CD4-positive, CD25-positive, alpha-beta regulatory T cell (primary cell): ENCODE data around the gene TMEM161A. TPM values are rescaled to one million over a fixed set of nuclear protein-coding genes. Genes with fewer than 3 reads are reported as not detected.
"Not testable (repeated sequence)": the region's sequence is repeated elsewhere in the genome, so short reads cannot be mapped to it uniquely, and the experiment has no call there.

Experiments
- ATAC-seq, 2 donors: fragments of 150-1000 bp; cut with Tn5 transposase; one replicate each; pipeline ENCODE4 v1.10.0; 2021; ENCODE audit warnings: low read depth in 2 of 2, moderate number of reproducible peaks in 2 of 2, moderate library complexity in 1 of 2
- DNase-seq, 3 donors: peaks; one replicate each; pipeline versions ENCODE4 v3.0.0 to v3.0.0-alpha.2; 2012 to 2022; ENCODE audit warnings: mixed read lengths in 1 of 3
- H3K27ac ChIP-seq: one replicate; pipeline ENCODE4 v1.7.0; 2013; ENCODE audit warnings: mild to moderate bottlenecking, low read length; ENCODE audit not compliant: insufficient read depth, poor library complexity, severe bottlenecking
- H3K27me3 ChIP-seq: one replicate; pipeline ENCODE4 v1.7.0; 2013; ENCODE audit warnings: low read length; ENCODE audit not compliant: control insufficient read depth, insufficient read depth
- H3K36me3 ChIP-seq: one replicate; pipeline ENCODE4 v1.7.0; 2013; ENCODE audit warnings: mild to moderate bottlenecking, low read length, moderate library complexity; ENCODE audit not compliant: control insufficient read depth, insufficient read depth
- H3K4me1 ChIP-seq: 2 replicates; pipeline ENCODE4 v1.7.0; 2013; ENCODE audit warnings: mild to moderate bottlenecking, low read length; ENCODE audit not compliant: insufficient read depth, control insufficient read depth, poor library complexity, severe bottlenecking
- H3K4me3 ChIP-seq: one replicate; pipeline ENCODE4 v1.7.0; 2013; ENCODE audit warnings: low read depth, mild to moderate bottlenecking, low read length, moderate library complexity
- H3K9me3 ChIP-seq, 2 experiments: 1 replicate in 1 of 2; 2 replicates in 1 of 2; pipeline ENCODE4 v1.7.0; 2013; ENCODE audit warnings: low read length in 2 of 2, mild to moderate bottlenecking in 1 of 2, moderate library complexity in 1 of 2; ENCODE audit not compliant: control insufficient read depth in 2 of 2
- H3K27ac Mint-ChIP-seq, 3 donors: one replicate each; pipeline ENCODE4 v1.8.0; 2020 to 2022; ENCODE audit warnings: mild to moderate bottlenecking in 3 of 3, mixed read lengths in 3 of 3, moderate library complexity in 2 of 3
- H3K27me3 Mint-ChIP-seq: one replicate; pipeline ENCODE4 v1.8.0; 2022; ENCODE audit warnings: mild to moderate bottlenecking, mixed read lengths
- H3K36me3 Mint-ChIP-seq: one replicate; pipeline ENCODE4 v1.8.0; 2020; ENCODE audit warnings: mixed read lengths
- H3K4me1 Mint-ChIP-seq, 4 donors: one replicate each; pipeline ENCODE4 v1.8.0; 2020 to 2022; ENCODE audit warnings: mixed read lengths in 4 of 4, mild to moderate bottlenecking in 1 of 4
- H3K4me3 Mint-ChIP-seq, 4 donors: one replicate each; pipeline ENCODE4 v1.8.0; 2020 to 2022; ENCODE audit warnings: mild to moderate bottlenecking in 4 of 4, mixed read lengths in 4 of 4, moderate library complexity in 3 of 4
- H3K9me3 Mint-ChIP-seq, 7 donors: one replicate each; pipeline ENCODE4 v1.8.0; 2020 to 2022; ENCODE audit warnings: mixed read lengths in 7 of 7, mild to moderate bottlenecking in 3 of 7, moderate library complexity in 2 of 7
- polyA plus RNA-seq, 4 donors: library from polyadenylated mRNA; unstranded; fragments of 300-500 nt; fragmentation: Illumina TruSeq; gene quantifications; one replicate each; pipeline ENCODE4 v1.2.3, GENCODE V29; 2021
- total RNA-seq: library from RNA; stranded (reverse); gene quantifications from one replicate; pipeline ENCODE4 v1.2.3, GENCODE V29; 2022

The TMEM161A gene
- total and polyA plus RNA-seq, 5 donors from 2014 or later, result 15.6 to 26.0 (median 24.1) TPM

DNA sequence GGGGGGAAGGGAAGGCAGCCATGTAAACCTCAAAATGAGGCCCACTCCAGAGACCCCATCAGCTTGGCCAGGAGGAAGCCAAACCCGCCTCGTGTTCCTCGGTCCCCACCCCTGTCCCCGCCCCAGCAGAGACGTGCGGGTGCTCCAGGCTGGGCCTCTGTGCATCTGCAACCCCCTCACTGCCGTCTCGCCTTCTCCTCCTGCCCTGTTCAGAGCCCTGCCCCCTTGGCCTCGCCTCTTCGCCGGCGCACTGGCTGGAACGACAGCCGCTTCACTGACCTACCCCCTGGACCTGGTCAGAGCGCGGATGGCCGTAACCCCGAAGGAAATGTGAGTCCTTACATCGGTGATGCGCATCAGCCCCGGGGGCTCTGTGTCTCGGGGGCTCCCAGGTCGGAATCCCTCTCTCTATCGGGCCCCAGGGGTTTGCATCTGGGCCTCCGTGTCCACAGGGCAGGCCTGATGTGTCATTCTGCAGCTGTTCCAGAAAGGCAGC, 32.2 kb downstream of the TMEM161A start:
- no peak overlapping the region for H3K27ac ChIP-seq
- H3K4me1 ChIP-seq, result peaks cover 6% of the 10 kb centered on the region
- H3K4me3 Mint-ChIP-seq, result no peak overlapping the region
- H3K36me3 Mint-ChIP-seq, result no peaks in the 10 kb centered on the region
- H3K27me3 Mint-ChIP-seq, result no peaks in the 10 kb centered on the region
- H3K36me3 ChIP-seq, result peaks cover 14% of the 10 kb centered on the region
- DNase-seq (no peak), ATAC-seq (no peak)
- no peaks in the 10 kb centered on the region for H3K27me3 ChIP-seq
- H3K27ac Mint-ChIP-seq, result no peak overlapping the region
- H3K4me3 ChIP-seq, result no peak overlapping the region
- no peaks in the 10 kb centered on the region for H3K9me3 ChIP-seq
- no peaks in the 10 kb centered on the region for H3K9me3 Mint-ChIP-seq
- peaks cover 0 to 9% (median 1%) of the 10 kb centered on the region in 4 donors for H3K4me1 Mint-ChIP-seq

DNA sequence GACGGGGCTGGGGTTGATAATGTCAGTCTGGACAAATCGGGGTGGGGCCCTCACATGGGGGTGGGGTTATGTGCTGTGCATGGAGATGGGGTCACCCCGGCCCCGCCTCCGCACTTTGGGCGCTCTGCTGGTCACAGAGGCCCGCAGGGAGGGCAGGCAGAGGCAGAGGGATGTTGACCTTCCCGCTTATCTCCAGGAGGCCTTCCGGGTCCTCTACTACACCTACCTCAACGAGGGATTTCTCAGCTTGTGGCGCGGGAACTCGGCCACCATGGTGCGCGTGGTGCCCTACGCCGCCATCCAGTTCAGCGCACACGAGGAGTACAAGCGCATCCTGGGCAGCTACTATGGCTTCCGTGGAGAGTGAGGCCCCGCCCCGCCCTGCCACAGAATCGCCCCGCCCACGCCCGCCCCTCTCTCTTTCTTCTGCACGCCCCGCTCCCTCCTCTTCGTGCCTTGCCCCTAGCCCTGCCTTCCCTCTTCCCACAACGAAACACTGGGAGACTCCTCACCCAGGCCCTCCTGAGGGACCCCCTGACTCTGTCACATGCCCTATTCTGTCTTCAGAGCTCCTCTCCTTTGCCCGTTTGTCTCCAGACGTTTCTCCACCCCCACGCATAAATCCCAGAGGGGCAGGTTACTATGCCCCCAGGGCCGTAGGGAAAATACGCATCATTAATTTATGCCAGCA, 32.8 kb downstream of the TMEM161A start:
- no peaks in the 10 kb centered on the region for H3K27me3 ChIP-seq
- ATAC-seq, result no peak
- H3K4me3 ChIP-seq, result no peak overlapping the region
- peaks cover 0 to 1% (median 0%) of the 10 kb centered on the region in 7 donors for H3K9me3 Mint-ChIP-seq
- no peak overlapping the region for H3K4me3 Mint-ChIP-seq
- peaks cover 4% of the 10 kb centered on the region for H3K4me1 ChIP-seq
- peaks cover 4% of the 10 kb centered on the region for H3K36me3 Mint-ChIP-seq
- peaks cover 0 to 10% (median 1%) of the 10 kb centered on the region in 4 donors for H3K4me1 Mint-ChIP-seq
- H3K27ac ChIP-seq, result no peak overlapping the region
- no peak overlapping the region for H3K27ac Mint-ChIP-seq
- H3K9me3 ChIP-seq, result no peaks in the 10 kb centered on the region
- peak in 1 of 3 donors; percentile 7 for DNase-seq
- peaks cover 19% of the 10 kb centered on the region for H3K36me3 ChIP-seq
- no peaks in the 10 kb centered on the region for H3K27me3 Mint-ChIP-seq

DNA sequence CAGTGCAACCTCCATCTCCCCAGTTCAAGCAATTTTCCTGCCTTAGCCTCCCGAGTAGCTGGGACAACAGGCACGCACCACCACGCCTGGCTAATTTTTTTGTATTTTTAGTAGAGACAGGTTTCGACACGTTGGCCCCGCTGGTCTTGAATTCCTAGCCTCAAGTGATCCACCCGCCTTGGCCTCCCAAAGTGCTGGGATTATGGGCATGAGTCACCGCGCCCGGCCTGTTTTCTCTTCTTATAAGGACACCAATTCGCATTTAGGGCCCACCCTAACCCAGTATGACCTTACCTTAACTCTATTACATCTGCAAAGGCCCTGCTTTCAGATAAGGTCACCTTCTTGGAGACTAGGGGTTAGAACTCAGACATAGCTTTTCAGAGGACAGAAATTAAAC, 35.1 kb downstream of the TMEM161A start:
- Histone ChIP-seq H3K36me3 (peaks cover 32% of the 10 kb centered on the region), H3K4me1 (no peaks in the 10 kb centered on the region), H3K27ac (no peak overlapping the region), H3K9me3 (no peaks in the 10 kb centered on the region), H3K27me3 (no peaks in the 10 kb centered on the region), H3K4me3 (no peak overlapping the region)
- Mint-ChIP-seq H3K36me3 (peaks cover 7% of the 10 kb centered on the region), H3K4me1 (peaks cover 0 to 10% (median 0%) of the 10 kb centered on the region in 4 donors), H3K27me3 (no peaks in the 10 kb centered on the region), H3K9me3 (peaks cover 0 to 1% (median 0%) of the 10 kb centered on the region in 7 donors), H3K27ac (no peak overlapping the region), H3K4me3 (no peak overlapping the region)
- ATAC-seq (no peak), DNase-seq (no peak)

DNA sequence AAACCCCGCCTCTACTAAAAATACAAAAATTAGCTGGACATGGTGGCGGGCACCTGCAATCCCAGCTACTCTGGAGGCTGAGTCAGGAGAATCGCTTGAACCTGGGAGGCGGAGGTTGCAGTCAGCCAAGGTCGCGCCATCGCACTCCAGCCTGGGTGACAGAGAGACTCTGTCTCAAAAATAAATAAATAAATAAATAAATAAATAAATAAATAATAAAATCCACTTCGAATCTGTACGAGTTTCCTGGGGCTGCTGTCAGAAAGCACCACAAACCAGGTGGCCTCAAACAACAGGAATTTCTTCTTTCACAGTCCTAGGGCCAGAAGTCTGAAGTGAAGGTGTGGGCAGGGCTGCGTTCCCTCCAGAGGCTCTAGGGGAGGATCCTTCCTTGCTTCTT, 35.7 kb downstream of the TMEM161A start:
- H3K4me3 ChIP-seq, H3K27ac ChIP-seq, H3K4me1 ChIP-seq, H3K9me3 ChIP-seq, H3K4me1 Mint-ChIP-seq, H3K27me3 Mint-ChIP-seq, H3K9me3 Mint-ChIP-seq, H3K27ac Mint-ChIP-seq, H3K4me3 Mint-ChIP-seq, ATAC-seq, H3K27me3 ChIP-seq, DNase-seq: not testable (repeated sequence)
- H3K36me3 ChIP-seq, result peaks cover 32% of the 10 kb centered on the region
- peaks cover 12% of the 10 kb centered on the region for H3K36me3 Mint-ChIP-seq

DNA sequence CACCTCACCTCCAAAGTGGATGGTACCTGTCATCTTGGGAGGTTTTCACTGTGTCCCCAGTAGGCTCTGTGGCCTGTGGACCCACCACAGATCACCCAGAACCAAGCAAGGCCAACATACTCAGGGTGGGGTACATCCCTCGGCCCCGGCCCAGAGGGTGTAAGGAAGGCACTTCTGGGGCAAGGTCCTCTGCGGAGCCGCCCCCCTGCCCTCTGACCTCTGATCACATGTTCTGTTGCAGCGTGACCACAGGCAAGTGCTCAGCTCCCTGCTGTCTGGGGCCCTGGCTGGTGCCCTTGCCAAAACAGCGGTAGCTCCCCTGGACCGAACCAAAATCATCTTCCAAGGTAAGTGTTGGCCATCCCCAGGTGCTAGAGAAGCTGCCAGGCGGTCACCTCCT, 36.7 kb downstream of the TMEM161A start:
- H3K27ac Mint-ChIP-seq, result no peak overlapping the region
- ATAC-seq (no peak), DNase-seq (no peak)
- H3K4me3 Mint-ChIP-seq, result no peak overlapping the region
- no peaks in the 10 kb centered on the region for H3K4me1 ChIP-seq
- no peaks in the 10 kb centered on the region for H3K27me3 ChIP-seq
- peaks cover 0 to 1% (median 0%) of the 10 kb centered on the region in 7 donors for H3K9me3 Mint-ChIP-seq
- H3K36me3 Mint-ChIP-seq, result peaks cover 12% of the 10 kb centered on the region
- no peak overlapping the region for H3K4me3 ChIP-seq
- H3K9me3 ChIP-seq, result no peaks in the 10 kb centered on the region
- H3K27ac ChIP-seq, result no peak overlapping the region
- no peaks in the 10 kb centered on the region for H3K27me3 Mint-ChIP-seq
- H3K4me1 Mint-ChIP-seq, result peaks cover 0 to 10% (median 0%) of the 10 kb centered on the region in 4 donors
- H3K36me3 ChIP-seq, result peaks cover 35% of the 10 kb centered on the region

DNA sequence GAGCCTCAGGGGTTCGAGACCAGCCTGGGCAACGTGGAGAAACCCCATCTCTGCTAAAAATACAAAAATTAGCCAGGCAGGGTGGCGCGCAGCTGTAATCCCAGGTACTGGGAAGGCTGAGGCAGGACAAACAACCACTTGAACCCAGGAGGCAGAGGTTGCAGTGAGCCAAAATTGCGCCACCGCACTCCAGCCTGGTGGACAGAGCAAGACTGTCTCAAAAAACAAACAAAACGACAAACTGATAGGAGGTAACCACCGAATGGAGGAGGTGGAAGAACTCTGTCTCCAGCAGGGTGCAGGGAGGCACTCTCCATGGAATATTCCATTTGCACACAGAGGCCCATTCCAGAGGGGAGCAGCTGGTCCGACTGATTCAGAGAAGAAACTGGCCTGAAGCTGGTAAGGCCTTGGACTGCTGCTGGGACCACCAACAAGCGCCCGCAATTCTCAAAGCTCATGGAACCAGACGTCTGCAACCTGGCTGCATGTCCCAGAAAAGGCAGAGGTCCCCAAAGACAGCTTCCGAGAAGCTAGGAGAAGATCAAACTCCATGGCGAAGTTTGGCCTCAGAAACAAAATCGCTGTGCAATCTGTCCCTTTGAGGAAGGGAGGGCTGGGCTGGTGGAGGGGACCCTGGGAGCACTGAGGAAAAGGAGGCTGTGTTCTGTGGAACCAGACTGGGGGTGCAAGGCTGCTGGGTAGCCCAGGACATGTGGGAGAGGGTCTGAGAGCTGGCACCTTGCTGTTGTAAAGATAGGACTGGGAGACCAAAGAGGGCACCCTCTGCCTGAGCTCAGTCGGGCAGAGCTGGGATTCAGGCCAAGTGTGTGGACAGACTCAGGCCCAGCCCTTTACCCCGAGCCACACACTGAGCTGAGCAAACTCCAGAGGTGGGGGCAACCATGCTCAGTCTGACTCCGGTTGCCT, 39.3 kb downstream of the TMEM161A start:
- Histone ChIP-seq H3K27me3 (no peaks in the 10 kb centered on the region), H3K4me3 (no peak overlapping the region), H3K9me3 (no peaks in the 10 kb centered on the region), H3K27ac (no peak overlapping the region), H3K4me1 (no peaks in the 10 kb centered on the region), H3K36me3 (peaks cover 35% of the 10 kb centered on the region)
- DNase-seq (no peak), ATAC-seq (no peak)
- Mint-ChIP-seq H3K27me3 (no peaks in the 10 kb centered on the region), H3K36me3 (peaks cover 12% of the 10 kb centered on the region), H3K9me3 (peaks cover 0 to 2% (median 0%) of the 10 kb centered on the region in 7 donors), H3K27ac (no peak overlapping the region), H3K4me3 (no peak overlapping the region), H3K4me1 (peaks cover 0 to 3% (median 1%) of the 10 kb centered on the region in 4 donors)

DNA sequence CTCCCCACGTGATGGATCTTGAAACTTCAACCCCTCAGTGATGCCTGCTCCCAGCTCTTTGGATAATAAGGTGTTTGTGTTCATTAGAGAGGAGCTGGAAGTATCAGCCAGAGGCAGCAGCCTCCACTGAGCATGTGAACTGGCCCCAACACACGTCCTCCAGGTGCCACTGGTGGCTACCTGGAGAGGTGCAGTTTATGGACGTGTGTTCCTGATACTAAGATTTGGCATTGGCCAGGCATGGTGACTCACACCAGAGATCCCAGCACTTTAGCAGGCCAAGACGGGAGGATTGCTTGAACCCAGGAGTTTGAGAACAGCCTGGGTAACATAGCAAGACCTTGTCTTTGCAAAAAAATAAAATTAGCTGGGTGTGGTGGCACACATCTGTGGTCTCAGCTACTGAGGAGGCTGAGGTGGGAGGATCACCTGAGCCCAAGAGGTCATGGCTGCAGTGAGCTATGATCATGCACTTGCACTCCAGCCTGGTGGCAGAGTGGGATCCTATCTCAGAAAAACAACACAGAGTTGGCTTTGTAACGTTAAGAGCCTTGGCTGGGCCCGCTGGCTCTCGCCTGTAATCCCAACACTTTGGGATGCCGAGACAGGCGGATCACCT, 40.1 kb downstream of the TMEM161A start:
- Histone ChIP-seq H3K36me3 (peaks cover 35% of the 10 kb centered on the region), H3K4me3 (no peak overlapping the region), H3K4me1 (no peaks in the 10 kb centered on the region), H3K27ac (no peak overlapping the region), H3K9me3 (no peaks in the 10 kb centered on the region), H3K27me3 (no peaks in the 10 kb centered on the region)
- Mint-ChIP-seq H3K9me3 (peaks cover 0 to 2% (median 0%) of the 10 kb centered on the region in 7 donors), H3K27me3 (no peaks in the 10 kb centered on the region), H3K27ac (no peak overlapping the region), H3K36me3 (peaks cover 12% of the 10 kb centered on the region), H3K4me1 (peaks cover 0 to 3% (median 1%) of the 10 kb centered on the region in 4 donors), H3K4me3 (no peak overlapping the region)
- ATAC-seq (no peak), DNase-seq (no peak)
